ENCODE results near the gene SLC66A2. TPM values are rescaled to one million over a fixed set of nuclear protein-coding genes. Genes with fewer than 3 reads are reported as not detected.
A peak's percentile ranks its signal among the peaks of the same experiment; 100 is the strongest.

SLC66A2 gene
- total RNA-seq, 4 donors from 2014 or later = 27.0 to 46.4 (median 41.5) TPM

- Histone ChIP-seq H3K27me3 (peaks cover 0 to 14% (median 2%) of the 10 kb centered on the region in 4 donors), H3K27ac (replicated peaks in 1 of 4) (peak overlapping the region; percentile 69 to 81 (median 72)), H3K9me3 (no peaks in the 10 kb centered on the region), H3K4me3 (peak overlapping the region; percentile 66 to 85 (median 69)), H3K36me3 (peaks cover under 1 to 18% (median 10%) of the 10 kb centered on the region in 4 donors), H3K4me1 (peaks cover 11 to 20% (median 19%) of the 10 kb centered on the region in 4 donors)
- TF ChIP-seq POLR2AphosphoS5 (IDR thresholded peaks at IDR 0.05) (no peak), EP300 (IDR thresholded peaks at IDR 0.05) (no peak), CTCF (IDR thresholded peaks at IDR 0.05) (no peak), POLR2A (IDR thresholded peaks at IDR 0.05; ENCODE audit: low read depth) (no peak)
- intact Hi-C loops (cut with DNase I) = no loop called here
- DNase-seq (ENCODE audit: extremely low spot score) = no peak
- WGBS = 30% methylated on average over 21 of the region's 24 CpGs
These were observed 13.9 kb upstream of the SLC66A2 start for GRCh38 chr18:79965119-79965902.

GRCh38 chr18:79964330-79965118 lies 13.1 kb upstream of the SLC66A2 start, which contains the start of gene HSBP1L1:
Gene HSBP1L1, plus strand, starts transcription at chr18:79964643. Its CDS starts 93 bp downstream, at chr18:79964736.
- peak within 1 kb of the TSS; percentile 66 to 85 (median 69) for H3K4me3 ChIP-seq
- no peak for DNase-seq (ENCODE audit: extremely low spot score)
- H3K27ac ChIP-seq (replicated peaks in 1 of 4) = peak within 1 kb of the TSS; percentile 69 to 81 (median 72)
- intact Hi-C loops (cut with DNase I) = no loop called here
- no peaks in the 10 kb centered on the region for H3K9me3 ChIP-seq
- TF ChIP-seq EP300 (IDR thresholded peaks at IDR 0.05) (no peak), POLR2A (IDR thresholded peaks at IDR 0.05; ENCODE audit: low read depth) (no peak), CTCF (IDR thresholded peaks at IDR 0.05) (peak; percentile 22 to 50 (median 29)), POLR2AphosphoS5 (IDR thresholded peaks at IDR 0.05) (peak in 1 of 2 donors; percentile 6)
- 5% methylated on average over 19 of the region's 73 CpGs for WGBS
- peaks cover 0 to 12% (median 5%) of the 10 kb centered on the region in 4 donors for H3K36me3 ChIP-seq
- H3K4me1 ChIP-seq = peaks cover 11 to 20% (median 19%) of the 10 kb centered on the region in 4 donors
- peaks cover 0 to 14% (median 2%) of the 10 kb centered on the region in 4 donors for H3K27me3 ChIP-seq

GRCh38 chr18:79963658-79964329 lies 12.3 kb upstream of the SLC66A2 start:
- Histone ChIP-seq H3K27me3 (peaks cover 0 to 22% (median 2%) of the 10 kb centered on the region in 4 donors), H3K4me3 (peak overlapping the region; percentile 66 to 85 (median 69)), H3K4me1 (peaks cover 11 to 20% (median 19%) of the 10 kb centered on the region in 4 donors), H3K9me3 (no peaks in the 10 kb centered on the region), H3K27ac (replicated peaks in 1 of 4) (peak overlapping the region in 3 of 4 donors; percentile 70 to 81 (median 74)), H3K36me3 (peaks cover 0 to 12% (median 4%) of the 10 kb centered on the region in 4 donors)
- DNase-seq (ENCODE audit: extremely low spot score) = no peak
- no peak for TF ChIP-seq POLR2AphosphoS5 (IDR thresholded peaks at IDR 0.05)
- no peak for TF ChIP-seq EP300 (IDR thresholded peaks at IDR 0.05)
- no peak for TF ChIP-seq CTCF (IDR thresholded peaks at IDR 0.05)
- TF ChIP-seq POLR2A (IDR thresholded peaks at IDR 0.05; ENCODE audit: low read depth) = no peak
- intact Hi-C loops (cut with DNase I) = no loop called here
- WGBS = 95% methylated on average over 11 of the region's 30 CpGs

- no peak for DNase-seq (ENCODE audit: extremely low spot score)
- Histone ChIP-seq H3K36me3 (peaks cover 0 to 7% (median 3%) of the 10 kb centered on the region in 4 donors), H3K9me3 (no peaks in the 10 kb centered on the region), H3K4me1 (peaks cover 11 to 20% (median 19%) of the 10 kb centered on the region in 4 donors), H3K4me3 (no peak overlapping the region), H3K27ac (replicated peaks in 1 of 4) (no peak overlapping the region), H3K27me3 (peaks cover 0 to 26% (median 2%) of the 10 kb centered on the region in 4 donors)
- intact Hi-C loops (cut with DNase I) = no loop called here
- WGBS = 92% methylated on average over 30 of the region's 30 CpGs
- TF ChIP-seq EP300 (IDR thresholded peaks at IDR 0.05) = no peak
- TF ChIP-seq POLR2AphosphoS5 (IDR thresholded peaks at IDR 0.05) = no peak
These were observed 11.6 kb upstream of the SLC66A2 start for GRCh38 chr18:79962835-79963657.

All from esophagus muscularis mucosa (tissue), 4 donors.